ENCODE measurements around the gene KRTAP17-1.

The KRTAP17-1 gene

GRCh38 chr17:41335747-41336146, 20.2 kb upstream of the KRTAP17-1 start:
- TF ChIP-seq REST (IDR thresholded peaks at IDR 0.05; ENCODE audit: low read depth) (no peak), ZBTB7A (IDR thresholded peaks at IDR 0.05; ENCODE audit: low read depth) (no peak), TEAD4 (IDR thresholded peaks at IDR 0.05) (no peak)

- no peak for TF ChIP-seq ZBTB7A (IDR thresholded peaks at IDR 0.05; ENCODE audit: low read depth)
- no peak for TF ChIP-seq CREB1 (IDR thresholded peaks at IDR 0.05; ENCODE audit: low read depth)
- TF ChIP-seq USF1 (IDR thresholded peaks at IDR 0.05) = no peak
Observed at GRCh38 chr17:41334385-41335305, 19.1 kb upstream of the KRTAP17-1 start.

GRCh38 chr17:41333836-41334235, 18.3 kb upstream of the KRTAP17-1 start:
- TF ChIP-seq USF1 (IDR thresholded peaks at IDR 0.05) = no peak
- TF ChIP-seq TCF12 (IDR thresholded peaks at IDR 0.05; ENCODE audit: low read depth) = no peak
- TF ChIP-seq EGR1 (IDR thresholded peaks at IDR 0.05) = no peak
- TF ChIP-seq EP300 (IDR thresholded peaks at IDR 0.05; ENCODE audit: borderline replicate concordance) = no peak
- TF ChIP-seq CREB1 (IDR thresholded peaks at IDR 0.05; ENCODE audit: low read depth) = no peak
- TF ChIP-seq RAD21 (IDR thresholded peaks at IDR 0.05; ENCODE audit: low read depth) = no peak
- TF ChIP-seq REST (IDR thresholded peaks at IDR 0.05; ENCODE audit: low read depth) = no peak

- TF ChIP-seq REST (IDR thresholded peaks at IDR 0.05; ENCODE audit: low read depth) (no peak), CREB1 (IDR thresholded peaks at IDR 0.05; ENCODE audit: low read depth) (no peak), TAF1 (IDR thresholded peaks at IDR 0.05; ENCODE audit: low read depth) (no peak), EGR1 (IDR thresholded peaks at IDR 0.05) (no peak), MAX (IDR thresholded peaks at IDR 0.05) (no peak), USF1 (IDR thresholded peaks at IDR 0.05) (no peak), ZBTB7A (IDR thresholded peaks at IDR 0.05; ENCODE audit: low read depth) (no peak), TCF12 (IDR thresholded peaks at IDR 0.05; ENCODE audit: low read depth) (no peak), YY1 (IDR thresholded peaks at IDR 0.05; ENCODE audit: low read depth) (no peak)
Observed at GRCh38 chr17:41333098-41333497, 17.6 kb upstream of the KRTAP17-1 start.

- TF ChIP-seq FOXM1 (IDR thresholded peaks at IDR 0.05; ENCODE audit: borderline replicate concordance, low read depth) = no peak
- no peak for TF ChIP-seq USF1 (IDR thresholded peaks at IDR 0.05)
- no peak for TF ChIP-seq CREB1 (IDR thresholded peaks at IDR 0.05; ENCODE audit: low read depth)
- no peak for TF ChIP-seq CEBPB (IDR thresholded peaks at IDR 0.05)
- TF ChIP-seq NFIC (IDR thresholded peaks at IDR 0.05) = no peak
- TF ChIP-seq TAF1 (IDR thresholded peaks at IDR 0.05; ENCODE audit: low read depth) = no peak
- no peak for TF ChIP-seq RAD21 (IDR thresholded peaks at IDR 0.05; ENCODE audit: low read depth)
- no peak for TF ChIP-seq TCF12 (IDR thresholded peaks at IDR 0.05; ENCODE audit: low read depth)
- no peak for TF ChIP-seq EP300 (IDR thresholded peaks at IDR 0.05; ENCODE audit: borderline replicate concordance)
- no peak for TF ChIP-seq TEAD4 (IDR thresholded peaks at IDR 0.05)
- no peak for TF ChIP-seq ZBTB7A (IDR thresholded peaks at IDR 0.05; ENCODE audit: low read depth)
- no peak for TF ChIP-seq MAX (IDR thresholded peaks at IDR 0.05)
Observed at GRCh38 chr17:41332239-41332638, 16.7 kb upstream of the KRTAP17-1 start.

Data from Ishikawa (cell line).